Activated CD8-positive, alpha-beta memory T cell treated with anti-CD3 and anti-CD28 coated beads, Interleukin-2, amount 50 U/mL, for 24 hours (primary cell): ENCODE measurements around the gene RPUSD3.
"Not testable (repeated sequence)": the region's sequence is repeated elsewhere in the genome, so short reads cannot be mapped to it uniquely, and the experiment has no call there.

Experiments
- DNase-seq: peaks from one replicate; pipeline ENCODE4 v3.0.0-alpha.2; 2020; ENCODE audit errors: extremely low read depth

The RPUSD3 gene

GRCh38 chr3:9865125-9865637 lies 21.4 kb upstream of the RPUSD3 start:
- DNase-seq = not testable (repeated sequence)

GRCh38 chr3:9864200-9864927 lies 20.6 kb upstream of the RPUSD3 start:
- no peak for DNase-seq

- no peak for DNase-seq
Measured at GRCh38 chr3:9863058-9863772, 19.4 kb upstream of the RPUSD3 start.

GRCh38 chr3:9862391-9863057 lies 18.7 kb upstream of the RPUSD3 start:
- DNase-seq = no peak

DNA sequence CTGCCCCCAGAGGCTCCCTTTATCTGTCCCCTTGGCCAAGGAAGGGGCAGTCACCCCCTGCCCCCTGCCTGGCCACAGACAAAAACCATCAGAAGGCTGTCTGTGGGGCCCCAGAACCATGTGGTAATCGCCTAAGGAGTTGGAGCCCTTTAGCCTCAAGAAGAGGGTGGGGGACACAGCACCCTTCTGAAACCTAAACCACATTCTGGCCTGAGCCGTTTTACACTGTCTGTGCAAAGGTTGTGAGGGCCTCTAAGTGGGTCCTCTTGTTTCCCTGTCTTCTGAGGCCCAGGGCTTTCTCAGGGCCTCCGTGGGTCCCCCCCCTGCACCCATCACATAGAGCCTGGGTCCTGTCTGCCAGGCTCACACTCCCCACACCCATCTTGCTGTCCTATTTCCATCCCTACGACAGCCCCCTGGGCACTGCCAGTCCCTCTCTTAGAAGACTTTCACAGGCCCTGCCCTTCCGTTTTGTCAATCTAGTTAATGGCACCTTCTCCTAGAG lies 17.9 kb upstream of the RPUSD3 start:
- no peak for DNase-seq

DNA sequence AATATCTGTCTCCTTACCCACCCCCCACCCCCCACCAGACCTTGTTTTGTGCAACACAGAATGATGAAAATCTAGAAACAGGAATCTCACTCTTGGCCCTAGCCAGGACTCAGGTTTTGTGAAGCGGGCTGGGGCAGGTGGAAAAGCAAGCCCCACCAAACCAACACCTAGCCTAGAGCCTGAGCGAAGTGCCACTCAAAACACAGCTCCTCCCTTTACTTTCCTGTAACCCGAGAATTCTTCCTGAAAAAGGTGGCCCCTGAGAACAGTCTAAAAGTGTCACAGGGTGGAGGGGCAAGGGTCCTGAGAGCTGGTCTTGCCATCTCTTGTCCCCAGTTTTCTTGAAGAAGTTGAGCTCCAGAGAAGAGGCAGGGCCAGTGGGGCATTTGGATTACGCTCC lies 17.4 kb upstream of the RPUSD3 start:
- DNase-seq = no peak

GRCh38 chr3:9859530-9860025 lies 15.8 kb upstream of the RPUSD3 start:
- DNase-seq = no peak

DNA sequence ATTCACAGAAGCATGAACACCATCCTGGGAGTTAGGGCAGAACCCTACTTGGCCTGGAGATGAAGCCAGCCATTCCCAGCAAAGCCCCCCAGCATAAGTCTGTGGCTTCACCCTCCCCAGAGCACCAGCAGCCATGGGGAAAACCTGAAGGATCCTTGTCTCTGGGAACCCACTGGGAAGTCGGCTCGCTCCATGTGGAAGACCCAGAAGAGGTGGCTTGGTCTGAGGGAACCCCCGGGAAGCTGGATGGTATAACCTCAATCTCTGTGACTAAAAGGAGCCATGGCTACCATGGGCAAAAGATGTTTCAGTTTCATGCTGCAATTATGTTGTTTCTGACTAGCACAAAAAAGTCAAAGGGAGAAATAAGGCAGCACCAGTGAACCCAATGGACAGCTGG lies 11.8 kb upstream of the RPUSD3 start:
- no peak for DNase-seq

- not testable (repeated sequence) for DNase-seq
Measured at GRCh38 chr3:9854291-9854940, 10.6 kb upstream of the RPUSD3 start.

DNA sequence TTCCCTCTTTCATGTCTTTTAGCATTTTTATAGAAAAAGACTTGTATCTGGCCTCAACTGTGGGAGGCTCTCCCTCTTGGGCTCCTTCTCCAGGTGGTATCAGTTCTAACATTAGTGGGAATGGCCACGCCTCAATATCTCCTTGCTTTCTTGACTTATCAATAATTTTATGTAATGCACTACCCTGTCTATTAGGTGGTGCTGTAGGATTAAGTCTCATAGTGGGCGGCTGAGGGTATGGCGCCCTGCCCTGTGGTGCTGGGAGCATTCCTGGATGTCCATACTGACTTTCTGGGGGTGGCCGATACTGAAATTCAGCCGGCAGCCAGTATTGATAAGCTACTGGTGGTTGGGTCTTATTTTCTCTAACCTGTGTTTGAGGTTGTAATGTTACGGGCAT lies 8.7 kb upstream of the RPUSD3 start:
- DNase-seq = no peak

GRCh38 chr3:9851926-9852325 lies 8.1 kb upstream of the RPUSD3 start:
- not testable (repeated sequence) for DNase-seq

DNA sequence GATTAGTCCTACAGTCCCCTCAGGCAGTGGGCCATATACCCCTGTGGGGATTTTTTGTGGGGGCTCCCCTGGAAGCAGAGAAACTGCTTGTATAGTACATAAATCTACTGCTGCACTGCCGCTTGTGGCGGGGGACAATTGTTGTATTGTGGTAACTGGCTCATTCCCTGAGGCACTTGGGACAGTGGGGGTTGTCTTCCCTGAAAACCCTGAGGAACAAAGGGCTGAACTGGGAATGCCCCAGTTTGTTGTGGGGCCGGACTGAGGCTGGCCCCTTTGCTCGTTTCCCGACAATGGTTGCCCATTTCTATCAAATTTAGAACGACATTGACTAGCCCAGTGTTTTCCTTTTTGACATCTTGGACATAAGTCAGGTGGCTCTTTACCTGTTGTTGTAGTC lies 7.6 kb upstream of the RPUSD3 start:
- not testable (repeated sequence) for DNase-seq

DNA sequence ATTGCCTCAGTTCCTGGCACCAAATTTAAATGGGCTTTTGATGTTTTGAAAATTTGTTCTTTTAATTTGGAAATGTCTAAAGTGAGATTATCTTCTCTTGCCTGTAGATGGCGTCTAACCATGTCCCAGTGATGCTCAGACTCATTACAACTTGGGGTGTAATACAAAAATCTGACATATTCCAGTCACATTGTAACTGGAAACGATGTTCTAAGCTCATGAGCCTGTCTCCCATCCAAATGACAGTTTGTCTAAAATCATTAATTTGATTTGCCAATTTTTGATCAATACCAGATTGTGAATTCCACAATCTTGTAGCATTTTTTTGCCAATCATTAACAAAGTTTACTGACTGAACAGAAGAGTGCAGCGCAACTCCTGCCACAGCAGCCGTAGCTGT lies 5.1 kb upstream of the RPUSD3 start:
- DNase-seq = not testable (repeated sequence)

- DNase-seq = not testable (repeated sequence)
Measured at GRCh38 chr3:9847870-9848269, 4.1 kb upstream of the RPUSD3 start.

DNA sequence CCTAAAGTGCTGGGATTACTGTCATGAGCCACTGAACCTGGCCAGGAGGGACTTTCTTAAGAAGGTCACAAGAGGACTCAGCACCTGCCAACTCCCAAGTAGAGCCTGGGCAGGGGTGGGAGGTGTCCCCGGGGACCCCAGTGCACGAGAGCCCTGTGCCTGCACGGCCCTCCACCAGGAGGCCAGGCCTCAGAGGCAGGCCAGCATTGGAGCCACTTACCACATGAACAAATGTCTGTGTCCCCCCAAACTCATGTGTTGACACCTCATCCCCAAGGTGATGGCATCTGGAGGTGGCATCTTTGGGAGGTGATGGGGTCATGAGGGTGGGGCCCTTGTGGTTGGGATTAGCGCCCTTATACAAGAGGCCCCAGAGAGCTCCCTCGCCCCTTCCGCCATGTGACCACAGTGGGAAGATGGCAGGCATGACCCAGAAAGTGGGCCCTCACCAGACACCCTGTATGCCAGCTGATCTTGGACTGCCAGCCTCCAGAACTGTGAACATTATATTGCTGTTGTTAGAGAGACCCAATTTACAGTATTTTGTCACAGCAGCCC lies 3.2 kb upstream of the RPUSD3 start:
- DNase-seq = no peak

- DNase-seq = no peak
Measured at GRCh38 chr3:9846231-9846630, 2.4 kb upstream of the RPUSD3 start.

DNA sequence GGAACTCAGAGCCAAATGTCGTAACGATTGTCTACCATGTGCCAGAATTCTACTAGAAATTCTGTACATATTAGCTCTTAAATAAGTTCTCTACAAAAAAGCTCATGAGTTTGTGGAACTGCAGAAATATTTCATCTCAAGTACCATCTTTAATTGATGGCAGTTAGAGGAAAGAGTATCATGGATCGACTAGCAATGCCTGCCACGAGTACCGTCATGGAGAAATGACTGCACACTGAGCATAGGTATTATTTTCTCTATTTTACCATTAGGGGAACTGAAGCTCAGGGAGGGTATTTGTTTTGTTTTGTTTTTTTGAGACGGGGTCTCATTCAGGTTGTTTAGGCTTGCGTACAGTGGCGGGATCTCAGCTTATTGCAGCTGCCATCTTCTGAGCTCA lies 2.8 kb downstream of the RPUSD3 start:
- DNase-seq = no peak

- no peak for DNase-seq
Measured at GRCh38 chr3:9838856-9839255, 5.0 kb downstream of the RPUSD3 start.

DNA sequence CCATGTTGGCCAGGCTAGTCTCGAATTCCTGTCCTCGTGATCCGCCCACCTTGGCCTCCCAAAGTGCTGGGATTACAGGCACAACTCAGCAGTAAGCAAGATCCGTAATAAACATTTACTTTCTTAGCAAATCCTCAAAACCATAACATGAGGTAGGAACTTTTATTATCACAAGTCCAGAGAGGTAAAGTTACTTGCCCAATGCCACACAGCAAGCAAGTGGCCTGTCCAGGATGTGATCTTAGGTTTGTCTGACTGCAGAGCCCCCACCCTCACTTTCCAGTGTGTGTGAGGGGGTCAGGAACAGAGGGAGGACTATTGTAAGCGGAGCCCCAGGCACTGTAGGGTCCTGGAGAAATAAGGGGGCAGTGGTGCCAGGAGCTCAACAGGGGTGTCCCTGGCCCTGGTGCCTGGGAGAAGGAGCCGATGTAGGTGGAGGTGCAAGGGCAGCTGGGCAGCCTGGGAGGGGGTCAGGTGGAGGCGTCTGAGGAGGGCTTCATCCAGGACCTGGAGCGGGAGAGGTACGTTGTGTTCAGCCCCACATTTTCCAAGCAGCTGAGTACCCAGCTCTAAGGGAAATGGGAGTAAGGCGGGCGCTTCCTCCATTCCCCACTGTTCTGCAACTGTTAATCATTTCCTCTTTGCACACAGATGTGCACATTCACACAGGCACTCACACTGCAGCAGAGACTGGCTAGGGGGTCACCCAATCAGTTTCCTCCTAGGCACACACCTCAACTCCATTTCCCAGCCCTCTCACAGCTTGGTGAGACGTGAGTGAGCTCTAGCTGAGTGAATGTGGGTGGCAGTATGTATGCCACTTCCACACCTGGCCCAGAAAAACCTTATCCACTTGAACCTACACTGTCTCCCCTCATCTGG lies 5.9 kb downstream of the RPUSD3 start:
- DNase-seq = no peak
